Measurements from ENCODE around the gene FAM111A.

DNA sequence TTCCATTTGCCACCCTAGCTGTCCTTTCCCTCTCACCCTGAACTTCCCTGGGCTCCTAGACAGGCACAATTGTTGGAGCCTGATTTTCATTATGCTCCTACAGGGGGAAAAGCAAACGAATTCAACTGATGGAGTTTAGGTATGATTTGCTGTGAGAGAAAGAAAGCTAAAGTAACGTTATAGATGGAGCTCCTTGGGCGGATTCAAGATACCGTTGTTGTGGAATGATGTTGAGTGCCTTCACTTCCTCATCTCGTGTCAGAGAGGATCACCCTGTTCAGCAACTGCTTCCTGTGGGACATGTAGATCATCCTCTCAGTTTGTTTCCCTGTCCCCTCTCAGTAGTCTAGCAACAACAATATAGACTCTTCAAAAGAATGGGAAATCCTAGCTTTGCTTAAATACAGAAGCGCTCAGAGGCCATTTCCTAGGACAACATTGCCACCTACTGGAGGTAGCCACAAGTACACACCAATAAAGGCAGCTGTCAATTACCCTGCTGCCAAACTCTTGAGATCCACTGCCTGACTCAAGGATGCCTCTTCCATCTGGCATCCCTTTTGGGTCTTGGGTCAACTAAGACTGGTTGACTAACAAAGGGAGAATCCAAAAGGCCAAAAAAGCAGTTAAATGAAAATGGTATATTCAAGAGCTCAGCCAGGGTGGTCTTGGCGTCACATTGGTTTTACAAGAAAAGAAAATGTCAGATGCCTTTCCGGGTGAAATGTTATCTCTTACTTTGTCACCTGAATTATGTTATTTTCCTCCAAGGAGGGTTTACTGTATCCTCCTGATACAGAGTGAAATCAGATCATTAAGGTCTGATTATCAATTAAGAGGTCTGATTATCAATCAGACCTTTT lies 15.8 kb downstream of the FAM111A start:
- peak; percentile 95 for TF ChIP-seq CTCF (IDR thresholded peaks at IDR 0.05; ENCODE audit: borderline replicate concordance, extremely low read depth, low read length, poor library complexity, severe bottlenecking)
- TF ChIP-seq EZH2 (IDR thresholded peaks at IDR 0.05; ENCODE audit: borderline replicate concordance, low read depth, low read length, severe bottlenecking): no peak

Measured in DND-41 (cell line).